HG02759 (cell line): ENCODE results near the gene SMIM9.

Experiments
- ATAC-seq: cut with Tn5 transposase; IDR thresholded peaks from one replicate; pipeline ENCODE4 v1.9.1; 2021; ENCODE audit warnings: mild to moderate bottlenecking, moderate library complexity; ENCODE audit not compliant: unreplicated experiment

Gene SMIM9

DNA sequence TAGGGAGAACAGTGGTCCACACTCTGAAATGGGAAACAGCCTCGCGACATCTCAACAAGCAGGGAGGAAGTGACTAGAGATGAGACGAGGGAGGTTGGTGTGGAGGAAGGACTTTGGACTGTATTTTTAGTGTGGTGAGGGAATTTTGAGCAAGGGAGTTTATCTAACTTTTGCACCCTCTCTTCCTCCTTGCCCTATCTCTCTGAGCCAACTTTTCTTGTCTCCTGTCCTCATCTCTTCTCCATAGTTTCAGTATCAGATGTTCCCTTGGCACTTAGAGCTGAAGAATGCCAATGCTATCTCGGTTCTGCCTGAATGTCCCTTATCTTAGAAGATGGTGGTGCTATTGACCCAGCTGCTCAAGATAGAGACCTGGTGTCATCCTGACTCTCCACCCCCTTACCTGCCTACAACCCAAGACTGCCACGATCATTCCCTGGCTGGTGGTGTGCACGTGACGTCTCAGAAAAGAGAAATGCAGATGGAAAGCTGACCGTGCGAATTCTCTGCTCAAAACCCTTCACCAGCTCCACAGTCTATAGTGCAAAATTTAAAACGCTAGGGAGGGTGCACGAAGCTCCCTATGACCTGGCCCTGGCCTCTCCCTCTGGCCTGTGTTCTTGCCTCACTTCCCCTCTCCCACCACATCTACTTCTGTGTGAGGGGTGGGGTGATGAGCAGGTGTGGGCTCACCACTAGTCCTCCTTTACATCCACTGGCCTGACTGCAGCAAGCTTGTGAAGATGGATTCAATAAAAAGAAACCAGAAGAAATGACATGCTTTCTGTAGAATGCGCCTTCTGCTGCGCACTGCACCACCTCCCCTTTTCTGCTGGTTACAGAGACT lies 50.1 kb downstream of the SMIM9 start:
- ATAC-seq: no peak

DNA sequence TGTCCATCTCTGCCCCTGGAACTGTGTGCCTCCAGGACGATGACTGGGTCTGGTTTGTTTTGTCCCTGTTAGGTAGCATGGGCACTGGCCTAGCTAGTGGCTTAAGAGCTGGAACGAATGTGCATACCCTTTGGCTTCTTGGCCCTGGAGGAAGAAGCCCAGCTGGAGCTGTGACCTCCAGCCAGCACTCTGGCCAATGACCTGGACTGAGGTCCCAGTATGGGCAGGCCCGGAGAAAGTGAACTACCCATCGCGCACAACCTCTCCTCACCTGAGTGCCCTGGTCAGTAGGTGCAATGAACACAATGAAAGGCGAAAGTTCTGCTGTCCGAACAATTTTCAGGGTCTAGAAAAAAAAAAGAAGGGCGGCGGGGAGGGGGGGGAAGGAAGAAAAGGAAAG lies 53.5 kb downstream of the SMIM9 start:
- ATAC-seq: no peak

DNA sequence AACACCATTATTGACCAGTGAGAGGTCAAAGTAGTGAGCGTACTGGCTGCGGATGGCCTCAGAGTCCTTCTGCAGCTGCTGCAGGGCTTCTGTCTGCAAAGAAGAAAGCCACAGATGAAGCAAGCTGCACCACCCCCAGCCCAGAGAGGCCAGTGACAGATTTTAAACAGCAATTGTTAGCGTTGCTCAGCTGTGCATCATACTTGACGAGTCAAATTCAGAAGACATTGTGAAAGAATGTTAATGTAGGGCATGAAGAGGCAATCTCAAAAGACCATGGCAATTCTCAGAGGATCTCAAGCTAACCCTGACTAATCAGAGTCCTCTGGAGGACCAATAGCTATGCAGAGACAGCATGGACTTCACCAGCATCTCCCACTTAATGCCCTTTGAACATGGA lies 55.2 kb downstream of the SMIM9 start:
- ATAC-seq: no peak

DNA sequence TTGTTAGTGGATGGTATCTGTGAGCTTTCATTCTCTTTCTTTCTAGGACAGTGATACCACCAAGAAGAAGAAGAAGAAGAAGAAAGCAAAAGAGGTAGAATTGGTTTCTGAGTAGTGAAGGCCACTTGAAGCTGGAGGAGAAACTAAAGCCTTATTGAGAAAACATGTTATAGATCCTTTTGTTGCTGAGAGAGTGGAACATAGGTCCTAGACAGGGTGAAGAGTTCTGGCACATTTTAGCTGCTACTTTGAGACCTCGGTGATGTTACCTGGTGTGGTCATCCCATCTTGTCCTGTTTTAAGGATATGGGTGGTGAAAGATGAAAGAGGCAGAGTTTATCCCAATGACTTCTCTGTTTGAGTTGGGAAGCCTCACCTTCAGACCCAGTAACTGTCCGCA lies 57.7 kb downstream of the SMIM9 start:
- no peak for ATAC-seq

DNA sequence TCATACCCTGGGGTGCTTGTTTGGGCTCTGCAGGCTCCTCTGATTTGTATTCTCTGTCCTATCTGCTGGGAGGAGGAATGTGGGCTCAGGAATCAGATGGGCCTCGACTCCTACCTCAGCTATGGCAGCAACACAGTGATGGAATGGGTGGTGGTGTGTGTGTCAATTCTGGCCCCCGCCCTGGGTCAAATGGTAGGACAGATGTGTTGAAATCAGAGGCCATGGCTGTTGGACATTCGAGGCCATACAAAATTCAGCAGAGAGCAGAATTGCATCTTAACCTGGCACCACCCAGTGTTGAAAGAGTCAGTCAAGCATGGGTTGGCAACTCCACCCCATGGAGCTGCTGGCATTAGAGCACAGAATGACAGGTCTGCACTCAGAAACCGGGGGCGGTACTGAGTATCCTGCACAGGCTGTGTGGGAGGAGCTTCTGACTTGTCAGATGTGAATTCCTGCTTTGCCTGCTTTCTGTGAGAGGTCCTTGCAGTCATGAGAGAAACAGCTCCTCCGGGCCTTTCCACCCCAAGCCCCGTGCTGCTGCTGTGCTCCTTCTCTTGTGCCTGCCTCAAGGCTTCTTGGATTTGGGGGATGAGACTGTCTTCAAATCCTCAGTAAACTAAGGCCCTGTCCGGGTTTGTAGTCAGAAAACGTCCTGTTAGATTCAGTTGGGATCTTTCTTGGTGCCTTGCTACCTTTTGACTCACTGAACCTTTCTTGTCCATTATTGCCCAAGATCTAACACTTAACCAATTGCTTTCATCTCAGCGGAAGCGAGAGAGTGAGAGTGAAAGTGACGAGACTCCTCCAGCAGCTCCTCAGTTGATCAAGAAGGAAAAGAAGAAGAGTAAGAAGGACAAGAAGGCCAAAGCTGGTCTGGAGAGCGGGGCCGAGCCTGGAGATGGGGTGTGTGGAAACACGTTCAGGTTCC lies 58.8 kb downstream of the SMIM9 start:
- no peak for ATAC-seq

DNA sequence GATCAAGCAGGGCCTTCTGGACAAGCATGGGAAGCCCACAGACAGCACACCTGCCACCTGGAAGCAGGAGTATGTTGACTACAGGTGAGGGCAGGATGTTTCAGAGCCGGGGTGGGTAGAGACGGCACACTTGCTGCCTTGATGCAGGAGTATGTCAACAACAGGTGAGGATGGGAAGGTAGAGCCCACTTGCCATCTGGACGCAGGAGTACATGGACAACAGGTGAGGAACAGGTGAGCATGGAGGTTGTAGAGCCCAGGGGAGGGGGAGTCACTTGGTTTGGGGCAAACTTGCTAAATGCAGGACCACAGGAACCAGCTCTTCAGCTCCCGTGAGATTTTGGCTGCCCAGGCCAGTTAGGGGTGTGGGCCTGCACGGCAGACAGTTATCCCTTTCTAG lies 59.8 kb downstream of the SMIM9 start:
- no peak for ATAC-seq
